Left renal pelvis (tissue), 4 donors: Measurements from ENCODE around the gene MBOAT1. TPM values are rescaled to one million over a fixed set of nuclear protein-coding genes. Genes with fewer than 3 reads are reported as not detected.
"Not testable (repeated sequence)": the region's sequence is repeated elsewhere in the genome, so short reads cannot be mapped to it uniquely, and the experiment has no call there.

Source experiments
- DNase-seq, 4 donors: peaks; one replicate each; pipeline ENCODE4 v3.0.0-alpha.2; 2013; ENCODE audit warnings: low read depth in 4 of 4, low spot score in 3 of 4
- polyA plus RNA-seq, 4 donors: library from polyadenylated mRNA; unstranded; fragments of 120-200 nt; gene quantifications; one replicate each; pipeline ENCODE4 v1.2.1, GENCODE V29; 2013; ENCODE audit not compliant: insufficient read length in 4 of 4

Gene MBOAT1
- polyA plus RNA-seq, 4 donors: 20.4 to 31.4 (median 22.0) TPM

- no peak for DNase-seq
These were observed 8.4 kb downstream of the MBOAT1 start for GRCh38 chr6:20203561-20204511.

GRCh38 chr6:20202699-20203302 lies 9.5 kb downstream of the MBOAT1 start:
- no peak for DNase-seq

- DNase-seq: no peak
These were observed 10.0 kb downstream of the MBOAT1 start for GRCh38 chr6:20202324-20202658.

GRCh38 chr6:20200761-20201630 lies 11.3 kb downstream of the MBOAT1 start:
- DNase-seq: no peak

- no peak for DNase-seq
These were observed 13.5 kb downstream of the MBOAT1 start for GRCh38 chr6:20198775-20199174.

- no peak for DNase-seq
These were observed 14.0 kb downstream of the MBOAT1 start for GRCh38 chr6:20198156-20198774.

GRCh38 chr6:20197251-20197650 lies 15.0 kb downstream of the MBOAT1 start:
- DNase-seq: no peak

GRCh38 chr6:20192625-20193024 lies 19.6 kb downstream of the MBOAT1 start:
- DNase-seq: no peak

- DNase-seq: no peak
These were observed 20.3 kb downstream of the MBOAT1 start for GRCh38 chr6:20191992-20192391.

GRCh38 chr6:20188630-20189075 lies 23.6 kb downstream of the MBOAT1 start:
- no peak for DNase-seq

GRCh38 chr6:20186981-20187380 lies 25.3 kb downstream of the MBOAT1 start:
- DNase-seq: no peak

GRCh38 chr6:20183706-20184105 lies 28.6 kb downstream of the MBOAT1 start:
- no peak for DNase-seq

GRCh38 chr6:20182926-20183521 lies 29.2 kb downstream of the MBOAT1 start:
- DNase-seq: no peak

- DNase-seq: no peak
These were observed 30.2 kb downstream of the MBOAT1 start for GRCh38 chr6:20182069-20182468.

- DNase-seq: no peak
These were observed 31.3 kb downstream of the MBOAT1 start for GRCh38 chr6:20180935-20181334.

GRCh38 chr6:20179287-20180045 lies 32.8 kb downstream of the MBOAT1 start:
- DNase-seq: not testable (repeated sequence)

GRCh38 chr6:20178327-20178726 lies 33.9 kb downstream of the MBOAT1 start:
- DNase-seq: no peak

- DNase-seq: no peak
These were observed 36.4 kb downstream of the MBOAT1 start for GRCh38 chr6:20175810-20176410.
